DND-41 (cell line): ENCODE measurements around the gene ZNF653.

Source experiments
- EZH2 ChIP-seq: IDR thresholded peaks from 3 replicates; pipeline ENCODE4 v1.6.1; 2012; ENCODE audit warnings: borderline replicate concordance, low read depth, mild to moderate bottlenecking, moderate library complexity, low read length, inconsistent platforms; ENCODE audit not compliant: severe bottlenecking
- TF ChIP-seq, protein P1 (sequence below): IDR thresholded peaks from 2 replicates; pipeline ENCODE4 v1.5.1; 2012; ENCODE audit warnings: borderline replicate concordance, low read length, moderate library complexity, mild to moderate bottlenecking; ENCODE audit not compliant: poor library complexity, severe bottlenecking; ENCODE audit errors: extremely low read depth

DNA sequence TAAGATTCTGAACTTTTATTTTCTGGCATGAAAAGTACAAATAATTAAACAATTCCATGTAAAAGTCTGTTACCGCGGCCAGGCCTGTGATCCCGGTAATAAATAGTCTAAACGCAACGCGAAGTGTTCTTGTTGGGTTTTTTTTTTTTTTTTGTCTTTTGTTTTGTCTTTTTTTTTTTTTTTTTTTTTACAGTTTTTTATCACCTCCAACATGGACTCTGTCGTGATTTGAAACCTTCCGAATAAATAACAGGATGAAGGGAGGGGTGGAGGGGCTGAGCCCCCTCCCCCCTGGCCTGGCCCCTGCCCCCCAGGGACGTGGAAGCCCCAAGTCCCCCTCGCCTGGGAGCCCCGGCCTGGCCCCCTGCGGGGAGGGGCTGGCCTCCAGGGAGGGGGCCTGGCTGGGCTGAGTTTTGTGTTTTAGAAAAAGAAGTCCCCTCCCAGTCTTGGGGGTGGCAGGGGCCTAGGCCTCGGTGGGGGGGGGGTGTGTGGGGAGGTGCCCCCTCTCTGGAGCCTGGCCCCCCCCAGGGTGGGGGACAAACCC is 54.2 kb downstream of the ZNF653 start:
- TF ChIP-seq, protein P1, sequence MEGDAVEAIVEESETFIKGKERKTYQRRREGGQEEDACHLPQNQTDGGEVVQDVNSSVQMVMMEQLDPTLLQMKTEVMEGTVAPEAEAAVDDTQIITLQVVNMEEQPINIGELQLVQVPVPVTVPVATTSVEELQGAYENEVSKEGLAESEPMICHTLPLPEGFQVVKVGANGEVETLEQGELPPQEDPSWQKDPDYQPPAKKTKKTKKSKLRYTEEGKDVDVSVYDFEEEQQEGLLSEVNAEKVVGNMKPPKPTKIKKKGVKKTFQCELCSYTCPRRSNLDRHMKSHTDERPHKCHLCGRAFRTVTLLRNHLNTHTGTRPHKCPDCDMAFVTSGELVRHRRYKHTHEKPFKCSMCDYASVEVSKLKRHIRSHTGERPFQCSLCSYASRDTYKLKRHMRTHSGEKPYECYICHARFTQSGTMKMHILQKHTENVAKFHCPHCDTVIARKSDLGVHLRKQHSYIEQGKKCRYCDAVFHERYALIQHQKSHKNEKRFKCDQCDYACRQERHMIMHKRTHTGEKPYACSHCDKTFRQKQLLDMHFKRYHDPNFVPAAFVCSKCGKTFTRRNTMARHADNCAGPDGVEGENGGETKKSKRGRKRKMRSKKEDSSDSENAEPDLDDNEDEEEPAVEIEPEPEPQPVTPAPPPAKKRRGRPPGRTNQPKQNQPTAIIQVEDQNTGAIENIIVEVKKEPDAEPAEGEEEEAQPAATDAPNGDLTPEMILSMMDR: no peak
- no peak for TF ChIP-seq EZH2
